SK-N-SH treated with all-trans-retinoic acid at 6 μM for 48 hours (cell line): Measurements from ENCODE around the gene WFS1.

Experiments
- CSDC2 ChIP-seq: fragments of 250-450 bp; sonication (Bioruptor Pico); IDR thresholded peaks from 2 replicates; pipeline ENCODE4 v1.5.0; 2020; ENCODE audit warnings: mild to moderate bottlenecking, moderate library complexity
- ISL1 ChIP-seq: fragments of 250-450 bp; sonication (Bioruptor Pico); IDR thresholded peaks from 2 replicates; pipeline ENCODE4 v2.1.2; 2022; ENCODE audit warnings: mild to moderate bottlenecking, moderate library complexity
- RARB ChIP-seq: fragments of 250-450 bp; sonication (Bioruptor Pico); IDR thresholded peaks from 2 replicates; pipeline ENCODE4 v1.8.0; 2021; ENCODE audit warnings: mild to moderate bottlenecking, moderate library complexity
- SNAI2 ChIP-seq: fragments of 250-450 bp; sonication (Bioruptor Pico); IDR thresholded peaks from 2 replicates; pipeline ENCODE4 v1.5.0; 2020; ENCODE audit warnings: mild to moderate bottlenecking, moderate library complexity
- TCF4 ChIP-seq: fragments of 250-450 bp; sonication (Bioruptor Pico); IDR thresholded peaks from 2 replicates; pipeline ENCODE4 v1.8.0; 2021; ENCODE audit warnings: mild to moderate bottlenecking, moderate library complexity, borderline replicate concordance
- ZC3H10 ChIP-seq: fragments of 250-450 bp; sonication (Bioruptor Pico); IDR thresholded peaks from 2 replicates; pipeline ENCODE4 v1.5.1; 2021; ENCODE audit warnings: mild to moderate bottlenecking, moderate library complexity
- ZFP3 ChIP-seq: fragments of 250-450 bp; sonication (Bioruptor Pico); IDR thresholded peaks from 2 replicates; pipeline ENCODE4 v1.5.0; 2020; ENCODE audit warnings: mild to moderate bottlenecking, moderate library complexity
- ZFP30 ChIP-seq: fragments of 450-650 bp; formaldehyde crosslinking; IDR thresholded peaks from 2 replicates; pipeline ENCODE4 v1.5.0; 2022; ENCODE audit warnings: mild to moderate bottlenecking, moderate library complexity
- ZNF565 ChIP-seq: fragments of 450-650 bp; formaldehyde crosslinking; conservative IDR thresholded peaks from 2 replicates; pipeline ENCODE4 v1.5.0; 2020; ENCODE audit warnings: low read depth, mild to moderate bottlenecking, moderate library complexity
- ZNF8 ChIP-seq: fragments of 450-650 bp; formaldehyde crosslinking; IDR thresholded peaks from 2 replicates; pipeline ENCODE4 v1.5.0; 2020; ENCODE audit warnings: mild to moderate bottlenecking, moderate library complexity
- TF ChIP-seq, protein P1 (sequence below): fragments of 250-450 bp; sonication (Bioruptor Pico); IDR thresholded peaks from 2 replicates; pipeline ENCODE4 v1.8.0; 2020; ENCODE audit warnings: mild to moderate bottlenecking, moderate library complexity, borderline replicate concordance
- TF ChIP-seq, protein P2 (sequence below): fragments of 250-450 bp; sonication (Bioruptor Pico); IDR thresholded peaks from 2 replicates; pipeline ENCODE4 v1.5.1; 2020; ENCODE audit warnings: low read depth, mild to moderate bottlenecking, moderate library complexity
- TF ChIP-seq, protein P3 (sequence below): fragments of 250-450 bp; sonication (Bioruptor Pico); IDR thresholded peaks from 2 replicates; pipeline ENCODE4 v1.5.0; 2020; ENCODE audit warnings: mild to moderate bottlenecking, moderate library complexity
- TF ChIP-seq, protein P4 (sequence below): fragments of 250-450 bp; sonication (Bioruptor Pico); IDR thresholded peaks from 2 replicates; pipeline ENCODE4 v1.8.0; 2021; ENCODE audit warnings: low read depth, mild to moderate bottlenecking, moderate library complexity, borderline replicate concordance

DNA sequence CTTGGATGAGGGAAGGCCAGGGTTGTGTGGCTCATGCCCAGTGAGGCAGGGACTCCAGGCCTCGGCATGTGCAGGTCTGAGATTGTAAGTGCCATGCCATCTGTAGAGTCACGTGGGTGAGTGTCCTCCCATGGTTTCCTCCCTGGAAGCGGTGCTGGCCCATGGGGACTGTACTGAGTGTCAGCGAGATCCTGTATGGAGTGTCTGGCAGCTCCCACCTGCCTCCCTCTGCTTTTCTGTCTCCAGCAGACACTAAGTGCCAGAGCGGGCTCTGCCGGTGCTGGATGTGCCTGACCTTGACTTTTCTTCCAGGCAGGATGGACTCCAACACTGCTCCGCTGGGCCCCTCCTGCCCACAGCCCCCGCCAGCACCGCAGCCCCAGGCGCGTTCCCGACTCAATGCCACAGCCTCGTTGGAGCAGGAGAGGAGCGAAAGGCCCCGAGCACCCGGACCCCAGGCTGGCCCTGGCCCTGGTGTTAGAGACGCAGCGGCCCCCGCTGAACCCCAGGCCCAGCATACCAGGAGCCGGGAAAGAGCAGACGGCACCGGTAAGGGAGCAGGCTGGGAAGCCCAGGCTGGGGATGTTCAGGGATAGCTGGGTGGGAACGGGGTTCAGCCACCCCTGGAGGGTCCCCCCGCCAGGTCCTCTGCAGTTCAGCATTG is 7.6 kb downstream of the WFS1 start:
- TF ChIP-seq ZNF8 (no peak), ZFP30 (CRISPR knock-in tag) (no peak), TCF4 (CRISPR knock-in tag) (no peak), ZNF565 (CRISPR knock-in tag) (no peak), CSDC2 (no peak), SNAI2 (CRISPR knock-in tag) (no peak), ZFP3 (CRISPR knock-in tag) (no peak), ISL1 (CRISPR knock-in tag) (no peak), ZC3H10 (CRISPR knock-in tag) (no peak), RARB (no peak)
- TF ChIP-seq, protein P1, sequence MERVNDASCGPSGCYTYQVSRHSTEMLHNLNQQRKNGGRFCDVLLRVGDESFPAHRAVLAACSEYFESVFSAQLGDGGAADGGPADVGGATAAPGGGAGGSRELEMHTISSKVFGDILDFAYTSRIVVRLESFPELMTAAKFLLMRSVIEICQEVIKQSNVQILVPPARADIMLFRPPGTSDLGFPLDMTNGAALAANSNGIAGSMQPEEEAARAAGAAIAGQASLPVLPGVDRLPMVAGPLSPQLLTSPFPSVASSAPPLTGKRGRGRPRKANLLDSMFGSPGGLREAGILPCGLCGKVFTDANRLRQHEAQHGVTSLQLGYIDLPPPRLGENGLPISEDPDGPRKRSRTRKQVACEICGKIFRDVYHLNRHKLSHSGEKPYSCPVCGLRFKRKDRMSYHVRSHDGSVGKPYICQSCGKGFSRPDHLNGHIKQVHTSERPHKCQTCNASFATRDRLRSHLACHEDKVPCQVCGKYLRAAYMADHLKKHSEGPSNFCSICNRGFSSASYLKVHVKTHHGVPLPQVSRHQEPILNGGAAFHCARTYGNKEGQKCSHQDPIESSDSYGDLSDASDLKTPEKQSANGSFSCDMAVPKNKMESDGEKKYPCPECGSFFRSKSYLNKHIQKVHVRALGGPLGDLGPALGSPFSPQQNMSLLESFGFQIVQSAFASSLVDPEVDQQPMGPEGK (CRISPR knock-in tag), result no peak
- TF ChIP-seq, protein P2, sequence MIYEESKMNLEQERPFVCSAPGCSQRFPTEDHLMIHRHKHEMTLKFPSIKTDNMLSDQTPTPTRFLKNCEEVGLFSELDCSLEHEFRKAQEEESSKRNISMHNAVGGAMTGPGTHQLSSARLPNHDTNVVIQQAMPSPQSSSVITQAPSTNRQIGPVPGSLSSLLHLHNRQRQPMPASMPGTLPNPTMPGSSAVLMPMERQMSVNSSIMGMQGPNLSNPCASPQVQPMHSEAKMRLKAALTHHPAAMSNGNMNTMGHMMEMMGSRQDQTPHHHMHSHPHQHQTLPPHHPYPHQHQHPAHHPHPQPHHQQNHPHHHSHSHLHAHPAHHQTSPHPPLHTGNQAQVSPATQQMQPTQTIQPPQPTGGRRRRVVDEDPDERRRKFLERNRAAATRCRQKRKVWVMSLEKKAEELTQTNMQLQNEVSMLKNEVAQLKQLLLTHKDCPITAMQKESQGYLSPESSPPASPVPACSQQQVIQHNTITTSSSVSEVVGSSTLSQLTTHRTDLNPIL (CRISPR knock-in tag), result no peak
- TF ChIP-seq, protein P3, sequence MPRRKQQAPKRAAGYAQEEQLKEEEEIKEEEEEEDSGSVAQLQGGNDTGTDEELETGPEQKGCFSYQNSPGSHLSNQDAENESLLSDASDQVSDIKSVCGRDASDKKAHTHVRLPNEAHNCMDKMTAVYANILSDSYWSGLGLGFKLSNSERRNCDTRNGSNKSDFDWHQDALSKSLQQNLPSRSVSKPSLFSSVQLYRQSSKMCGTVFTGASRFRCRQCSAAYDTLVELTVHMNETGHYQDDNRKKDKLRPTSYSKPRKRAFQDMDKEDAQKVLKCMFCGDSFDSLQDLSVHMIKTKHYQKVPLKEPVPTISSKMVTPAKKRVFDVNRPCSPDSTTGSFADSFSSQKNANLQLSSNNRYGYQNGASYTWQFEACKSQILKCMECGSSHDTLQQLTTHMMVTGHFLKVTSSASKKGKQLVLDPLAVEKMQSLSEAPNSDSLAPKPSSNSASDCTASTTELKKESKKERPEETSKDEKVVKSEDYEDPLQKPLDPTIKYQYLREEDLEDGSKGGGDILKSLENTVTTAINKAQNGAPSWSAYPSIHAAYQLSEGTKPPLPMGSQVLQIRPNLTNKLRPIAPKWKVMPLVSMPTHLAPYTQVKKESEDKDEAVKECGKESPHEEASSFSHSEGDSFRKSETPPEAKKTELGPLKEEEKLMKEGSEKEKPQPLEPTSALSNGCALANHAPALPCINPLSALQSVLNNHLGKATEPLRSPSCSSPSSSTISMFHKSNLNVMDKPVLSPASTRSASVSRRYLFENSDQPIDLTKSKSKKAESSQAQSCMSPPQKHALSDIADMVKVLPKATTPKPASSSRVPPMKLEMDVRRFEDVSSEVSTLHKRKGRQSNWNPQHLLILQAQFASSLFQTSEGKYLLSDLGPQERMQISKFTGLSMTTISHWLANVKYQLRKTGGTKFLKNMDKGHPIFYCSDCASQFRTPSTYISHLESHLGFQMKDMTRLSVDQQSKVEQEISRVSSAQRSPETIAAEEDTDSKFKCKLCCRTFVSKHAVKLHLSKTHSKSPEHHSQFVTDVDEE, result no peak
- TF ChIP-seq, protein P4, sequence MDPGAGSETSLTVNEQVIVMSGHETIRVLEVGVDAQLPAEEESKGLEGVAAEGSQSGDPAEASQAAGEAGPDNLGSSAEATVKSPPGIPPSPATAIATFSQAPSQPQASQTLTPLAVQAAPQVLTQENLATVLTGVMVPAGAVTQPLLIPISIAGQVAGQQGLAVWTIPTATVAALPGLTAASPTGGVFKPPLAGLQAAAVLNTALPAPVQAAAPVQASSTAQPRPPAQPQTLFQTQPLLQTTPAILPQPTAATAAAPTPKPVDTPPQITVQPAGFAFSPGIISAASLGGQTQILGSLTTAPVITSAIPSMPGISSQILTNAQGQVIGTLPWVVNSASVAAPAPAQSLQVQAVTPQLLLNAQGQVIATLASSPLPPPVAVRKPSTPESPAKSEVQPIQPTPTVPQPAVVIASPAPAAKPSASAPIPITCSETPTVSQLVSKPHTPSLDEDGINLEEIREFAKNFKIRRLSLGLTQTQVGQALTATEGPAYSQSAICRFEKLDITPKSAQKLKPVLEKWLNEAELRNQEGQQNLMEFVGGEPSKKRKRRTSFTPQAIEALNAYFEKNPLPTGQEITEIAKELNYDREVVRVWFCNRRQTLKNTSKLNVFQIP (CRISPR knock-in tag), result no peak
